PFSK-1 (cell line): ENCODE data around the gene AIFM3.

Source experiments
- FOXP2 ChIP-seq: optimal IDR thresholded peaks from 2 replicates; pipeline ENCODE3; 2011; ENCODE audit warnings: borderline replicate concordance, control low read depth, inconsistent platforms; ENCODE audit not compliant: insufficient read depth; ENCODE audit errors: extremely low read length, extremely low read depth
- POLR2AphosphoS5 ChIP-seq: IDR thresholded peaks from 2 replicates; pipeline ENCODE4 v1.6.1; 2012; ENCODE audit warnings: low read depth, mild to moderate bottlenecking, control low read depth, low read length, moderate library complexity
- SIN3A ChIP-seq: IDR thresholded peaks from 2 replicates; pipeline ENCODE4 v1.6.1; 2012; ENCODE audit warnings: mild to moderate bottlenecking, low read length, moderate library complexity, borderline replicate concordance; ENCODE audit not compliant: insufficient read depth
- TAF1 ChIP-seq: IDR thresholded peaks from 2 replicates; pipeline ENCODE4 v1.6.1; 2012; ENCODE audit warnings: low read length, control low read depth, borderline replicate concordance; ENCODE audit not compliant: insufficient read depth
- TF ChIP-seq, protein P1 (sequence below), 2 experiments: IDR thresholded peaks; 2 replicates each; pipeline versions ENCODE4 v1.6.1 to v1.8.0; 2011 to 2012; ENCODE audit warnings: low read depth in 2 of 2, low read length in 2 of 2, control low read depth in 1 of 2, inconsistent platforms in 1 of 2, mild to moderate bottlenecking in 1 of 2, moderate library complexity in 1 of 2; ENCODE audit not compliant: insufficient read depth in 1 of 2

AIFM3 gene

DNA sequence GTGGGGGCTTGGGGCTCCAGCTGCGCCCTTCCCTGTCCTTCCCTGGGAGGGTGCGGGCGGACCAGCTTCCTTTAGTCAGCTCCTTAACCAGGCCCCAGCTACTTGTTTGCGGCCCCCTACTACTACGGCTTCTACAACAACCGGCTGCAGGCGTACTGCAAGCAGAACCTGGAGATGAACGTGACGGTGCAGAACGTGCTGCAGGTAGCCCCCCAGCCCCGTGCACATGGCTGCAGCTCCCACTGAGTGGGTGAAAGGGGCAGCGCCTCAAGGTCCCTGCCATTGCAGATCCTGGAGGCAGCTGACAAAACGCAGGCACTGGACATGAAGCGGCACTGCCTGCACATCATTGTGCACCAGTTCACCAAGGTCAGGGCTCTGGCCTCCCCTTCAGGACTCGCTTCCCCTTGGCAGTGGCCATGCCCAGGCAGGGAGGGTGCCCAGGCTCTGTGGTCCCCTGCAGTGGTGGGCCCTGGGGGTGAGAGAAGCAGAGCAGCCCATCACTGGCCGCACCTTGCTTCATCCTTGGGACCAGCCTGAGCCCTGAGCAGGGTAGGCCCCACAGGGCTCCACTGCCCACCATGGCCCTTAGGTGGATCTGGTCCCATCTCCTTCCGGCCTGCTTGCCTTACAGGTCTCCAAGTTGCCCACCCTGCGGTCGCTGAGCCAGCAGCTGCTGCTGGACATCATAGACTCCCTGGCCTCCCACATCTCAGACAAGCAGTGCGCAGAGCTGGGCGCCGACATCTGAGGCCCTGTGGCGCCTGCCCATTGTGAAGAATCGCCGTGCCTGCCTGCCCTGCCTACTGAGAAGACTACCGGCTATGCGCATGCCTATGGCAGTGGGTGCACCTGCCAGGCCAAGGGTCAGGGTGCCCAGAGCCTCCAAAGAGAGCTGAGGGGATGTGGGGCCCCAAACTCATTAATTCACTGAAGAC, 29.8 kb downstream of the AIFM3 start:
- TF ChIP-seq, protein P1, sequence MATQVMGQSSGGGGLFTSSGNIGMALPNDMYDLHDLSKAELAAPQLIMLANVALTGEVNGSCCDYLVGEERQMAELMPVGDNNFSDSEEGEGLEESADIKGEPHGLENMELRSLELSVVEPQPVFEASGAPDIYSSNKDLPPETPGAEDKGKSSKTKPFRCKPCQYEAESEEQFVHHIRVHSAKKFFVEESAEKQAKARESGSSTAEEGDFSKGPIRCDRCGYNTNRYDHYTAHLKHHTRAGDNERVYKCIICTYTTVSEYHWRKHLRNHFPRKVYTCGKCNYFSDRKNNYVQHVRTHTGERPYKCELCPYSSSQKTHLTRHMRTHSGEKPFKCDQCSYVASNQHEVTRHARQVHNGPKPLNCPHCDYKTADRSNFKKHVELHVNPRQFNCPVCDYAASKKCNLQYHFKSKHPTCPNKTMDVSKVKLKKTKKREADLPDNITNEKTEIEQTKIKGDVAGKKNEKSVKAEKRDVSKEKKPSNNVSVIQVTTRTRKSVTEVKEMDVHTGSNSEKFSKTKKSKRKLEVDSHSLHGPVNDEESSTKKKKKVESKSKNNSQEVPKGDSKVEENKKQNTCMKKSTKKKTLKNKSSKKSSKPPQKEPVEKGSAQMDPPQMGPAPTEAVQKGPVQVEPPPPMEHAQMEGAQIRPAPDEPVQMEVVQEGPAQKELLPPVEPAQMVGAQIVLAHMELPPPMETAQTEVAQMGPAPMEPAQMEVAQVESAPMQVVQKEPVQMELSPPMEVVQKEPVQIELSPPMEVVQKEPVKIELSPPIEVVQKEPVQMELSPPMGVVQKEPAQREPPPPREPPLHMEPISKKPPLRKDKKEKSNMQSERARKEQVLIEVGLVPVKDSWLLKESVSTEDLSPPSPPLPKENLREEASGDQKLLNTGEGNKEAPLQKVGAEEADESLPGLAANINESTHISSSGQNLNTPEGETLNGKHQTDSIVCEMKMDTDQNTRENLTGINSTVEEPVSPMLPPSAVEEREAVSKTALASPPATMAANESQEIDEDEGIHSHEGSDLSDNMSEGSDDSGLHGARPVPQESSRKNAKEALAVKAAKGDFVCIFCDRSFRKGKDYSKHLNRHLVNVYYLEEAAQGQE (IDR thresholded peaks at IDR 0.05; ENCODE audit: insufficient read depth in 1 of 2, low read depth in 2 of 2, low read length in 2 of 2) = no peak
- TF ChIP-seq FOXP2 = no peak
- TF ChIP-seq POLR2AphosphoS5 = no peak
- TF ChIP-seq TAF1 = no peak
- TF ChIP-seq SIN3A = no peak

DNA sequence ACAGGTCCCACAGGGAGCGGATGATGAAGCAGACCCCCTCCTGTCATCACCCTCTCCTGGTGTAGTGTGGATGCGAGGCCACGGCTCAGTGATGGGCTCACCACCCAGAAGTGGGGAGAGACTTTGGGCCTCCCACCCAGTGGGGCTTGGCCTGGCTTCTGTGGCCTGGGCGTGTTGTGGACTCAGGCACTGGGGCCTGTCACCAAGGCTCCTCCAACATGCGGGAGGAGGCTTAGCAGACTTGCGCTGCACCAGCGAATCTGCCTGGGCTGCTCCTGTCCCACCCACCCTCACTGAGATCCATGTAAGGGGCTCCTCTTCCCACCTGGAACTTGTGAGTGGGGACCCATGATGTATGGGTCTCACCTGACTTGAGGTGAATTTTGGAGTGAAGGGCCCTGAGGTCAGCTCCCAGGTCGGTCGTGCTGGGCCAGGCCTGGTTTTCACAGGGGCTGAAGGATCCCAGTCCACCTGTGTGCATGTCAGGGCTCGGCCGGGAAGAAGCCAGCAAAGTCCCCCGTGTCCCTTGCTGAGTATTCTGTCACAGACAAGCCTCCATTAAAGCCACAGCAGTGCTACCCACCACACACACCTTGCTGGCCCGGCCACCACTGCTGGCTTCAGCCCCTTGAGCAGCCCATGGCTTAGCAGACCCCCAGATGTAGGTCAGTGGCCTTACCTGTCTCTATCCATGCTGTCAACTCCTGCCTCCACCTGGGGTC, 30.6 kb downstream of the AIFM3 start:
- no peak for TF ChIP-seq POLR2AphosphoS5
- no peak for TF ChIP-seq TAF1
- TF ChIP-seq, protein P1 (IDR thresholded peaks at IDR 0.05; ENCODE audit: insufficient read depth in 1 of 2, low read depth in 2 of 2, low read length in 2 of 2) = no peak
- no peak for TF ChIP-seq FOXP2
- no peak for TF ChIP-seq SIN3A

DNA sequence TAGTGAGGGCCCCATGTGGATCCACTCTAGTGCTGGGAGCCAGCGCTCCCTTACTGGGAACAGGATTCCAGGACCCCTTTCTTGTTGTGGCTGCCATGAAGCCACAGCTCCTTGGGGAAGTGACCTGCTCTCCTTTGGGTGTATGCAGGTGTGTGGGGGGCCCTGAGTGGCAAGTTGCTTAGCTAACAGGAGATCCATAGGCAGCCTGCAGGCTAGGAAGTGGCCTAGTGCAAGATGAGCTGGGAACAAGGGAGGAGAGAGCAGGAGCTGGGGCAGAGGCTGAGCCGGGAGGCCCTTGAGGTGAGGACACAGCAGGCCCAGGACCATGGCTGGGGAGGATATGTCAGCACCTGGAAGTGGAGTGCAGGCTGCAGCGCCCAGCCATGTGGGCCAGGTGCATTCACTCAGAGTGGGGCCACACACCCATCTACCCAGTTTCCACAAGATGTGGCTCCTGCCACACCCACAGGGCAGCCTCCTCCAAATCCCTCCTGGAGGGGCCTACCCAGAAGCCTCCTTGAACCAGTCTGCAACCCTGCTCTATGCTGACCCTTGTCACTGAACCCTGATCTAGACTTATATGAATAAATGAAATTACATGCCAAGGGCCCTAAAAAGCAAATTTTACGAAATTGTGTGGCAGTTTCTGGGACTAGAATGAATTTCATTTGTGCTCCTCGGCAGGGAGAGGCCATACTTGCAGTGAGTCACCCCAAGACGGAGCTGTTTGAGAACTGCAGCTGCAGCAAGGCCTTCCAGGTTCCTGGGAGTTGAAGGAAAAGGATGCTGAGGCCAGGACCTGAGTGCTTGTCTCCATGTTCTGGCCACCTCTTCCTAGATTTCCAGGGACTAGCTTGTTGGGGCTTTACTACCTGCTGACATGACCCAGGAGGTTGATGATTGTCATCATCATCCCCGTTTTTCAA, 31.6 kb downstream of the AIFM3 start:
- TF ChIP-seq POLR2AphosphoS5 = peak; percentile 53
- TF ChIP-seq SIN3A = no peak

DNA sequence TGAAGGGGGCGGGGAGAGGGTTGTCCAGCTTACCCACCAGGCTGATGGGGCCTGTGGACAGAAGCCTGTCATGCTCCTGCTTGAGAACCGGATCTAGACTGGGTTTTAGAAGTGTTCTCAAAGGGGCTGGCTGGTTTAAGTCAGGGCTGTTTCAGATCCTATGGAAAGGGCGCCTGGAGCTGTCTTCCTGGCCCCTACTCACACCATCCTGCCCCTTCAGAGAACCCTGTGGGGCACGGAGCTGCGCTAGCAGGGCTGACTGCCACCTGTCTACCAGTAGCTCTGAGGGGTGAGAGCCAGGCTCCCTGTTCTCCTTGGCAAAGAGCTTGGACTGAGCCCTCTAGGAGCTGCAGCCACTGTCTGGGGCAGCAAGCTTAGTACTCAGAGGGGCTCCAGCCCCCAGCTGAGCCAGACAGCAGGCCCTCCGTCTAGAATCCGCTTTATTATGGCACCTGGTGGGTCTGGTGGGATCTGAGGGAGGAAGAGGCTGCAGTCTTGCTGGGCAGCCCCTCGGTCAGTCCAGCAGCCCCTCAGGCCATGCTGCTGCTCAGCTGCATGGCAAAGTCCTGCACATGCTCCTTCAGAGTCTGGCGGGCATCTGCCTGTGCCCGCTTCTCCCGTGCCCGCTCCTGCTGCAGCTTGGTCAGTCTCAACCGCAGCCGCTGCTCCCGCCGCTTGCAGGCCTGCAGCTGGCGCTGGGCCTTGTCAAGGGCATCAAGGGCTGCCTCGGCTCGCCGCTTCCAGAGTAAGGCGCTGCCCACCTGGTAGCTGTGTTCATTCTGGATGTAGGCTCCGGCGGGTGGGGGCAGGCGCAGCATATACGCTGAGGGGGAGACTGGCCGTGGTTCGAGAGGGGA, 32.5 kb downstream of the AIFM3 start:
- no peak for TF ChIP-seq POLR2AphosphoS5
- no peak for TF ChIP-seq TAF1
- no peak for TF ChIP-seq FOXP2

DNA sequence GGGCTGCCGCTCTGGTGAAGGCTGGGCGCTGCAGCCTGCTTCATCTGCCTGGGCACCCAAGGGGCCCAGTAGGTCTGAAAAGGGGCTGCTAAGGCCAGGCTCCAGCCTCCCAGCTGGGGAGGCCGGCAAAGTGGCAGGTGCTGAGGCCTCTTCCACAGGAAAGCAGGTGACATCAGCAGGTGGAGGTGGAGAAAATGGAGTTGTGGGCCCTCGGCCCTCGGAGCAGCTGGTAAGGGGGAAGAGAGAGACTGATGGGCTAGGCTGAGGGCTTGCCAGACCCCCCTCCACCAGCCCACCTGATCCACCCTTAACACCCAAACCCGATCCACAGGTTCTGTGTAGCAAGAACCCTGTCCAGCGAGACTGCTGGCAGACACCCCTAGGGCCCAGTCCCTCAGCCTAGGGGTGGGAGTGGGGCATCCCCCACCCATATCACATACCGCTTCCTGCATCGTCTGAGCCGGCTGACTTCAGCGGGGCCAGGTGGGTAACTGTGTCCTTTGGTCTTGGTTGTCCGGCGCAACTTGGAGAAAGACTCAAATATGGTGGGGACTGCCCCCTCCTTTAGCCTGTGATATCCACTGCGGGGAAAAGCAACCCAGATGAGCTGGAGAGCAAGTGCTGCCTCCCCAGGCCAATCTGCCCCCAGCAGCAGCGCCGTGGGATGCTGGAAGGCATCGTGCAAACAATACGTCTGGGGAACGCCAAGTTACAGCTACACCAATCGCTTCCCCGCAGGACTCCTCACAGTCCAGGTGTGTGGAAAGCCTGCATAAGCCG, 33.3 kb downstream of the AIFM3 start:
- no peak for TF ChIP-seq SIN3A
- 0 out of 2 replicates have a peak, but pooled peaks have one; percentile 37 for TF ChIP-seq POLR2AphosphoS5

DNA sequence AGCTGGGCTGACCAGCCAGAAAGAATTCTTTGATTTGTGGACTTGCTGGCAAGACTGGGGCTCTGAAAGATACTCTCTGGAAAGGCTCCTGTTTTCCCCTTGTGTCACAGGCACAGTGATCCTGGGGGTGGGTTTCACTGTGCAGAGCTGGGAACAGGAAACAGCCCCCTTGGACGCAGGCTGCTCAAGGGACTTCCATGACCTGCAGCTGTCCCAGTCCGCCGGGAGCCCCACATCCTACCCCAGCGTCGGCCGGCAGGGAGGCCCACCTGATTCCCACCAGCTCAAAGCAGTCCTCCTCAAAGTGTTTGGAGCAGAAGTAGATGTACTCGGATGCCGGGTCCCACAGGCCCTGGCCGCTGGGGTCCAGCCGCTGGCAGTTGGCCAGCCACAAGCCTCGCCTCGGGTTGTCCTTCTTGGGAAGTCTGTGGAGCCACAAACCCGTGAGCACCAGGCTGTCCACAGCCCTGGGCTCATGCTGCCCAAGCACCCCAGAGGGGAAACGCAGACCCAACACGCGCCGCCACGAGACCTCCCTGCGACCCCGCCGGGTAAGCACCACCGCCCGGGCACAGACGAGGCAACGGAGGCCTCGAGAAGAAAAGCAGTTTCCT, 34.0 kb downstream of the AIFM3 start:
- TF ChIP-seq FOXP2 (no peak), TAF1 (no peak), POLR2AphosphoS5 (no peak), SIN3A (no peak)
- TF ChIP-seq, protein P1 (IDR thresholded peaks at IDR 0.05; ENCODE audit: insufficient read depth in 1 of 2, low read depth in 2 of 2, low read length in 2 of 2) = no peak
